Activated naive CD8-positive, alpha-beta T cell treated with anti-CD3 and anti-CD28 coated beads, Interleukin-2, amount 50 U/mL, for 16 hours (primary cell): ENCODE results near the gene MMP10.

ENCODE experiments used
- DNase-seq: peaks from one replicate; pipeline ENCODE4 v3.0.0-alpha.2; 2020; ENCODE audit warnings: low read depth, low spot score

MMP10 gene

GRCh38 chr11:102780491-102780918 lies at the start of gene MMP10:
MMP10 (minus strand) TSS chr11:102780628; CDS start chr11:102780591, 37 bp downstream.
- no peak for DNase-seq

GRCh38 chr11:102829316-102830000 lies 49.0 kb upstream of the MMP10 start:
- DNase-seq = no peak

- no peak for DNase-seq
These were observed 44.1 kb upstream of the MMP10 start for GRCh38 chr11:102824556-102824955.

- no peak for DNase-seq
These were observed 39.1 kb upstream of the MMP10 start for GRCh38 chr11:102819491-102819890.

GRCh38 chr11:102813484-102813883 lies 33.1 kb upstream of the MMP10 start:
- DNase-seq = no peak

GRCh38 chr11:102812188-102812587 lies 31.8 kb upstream of the MMP10 start:
- DNase-seq = no peak

- no peak for DNase-seq
These were observed 30.7 kb upstream of the MMP10 start for GRCh38 chr11:102810950-102811660.

- no peak for DNase-seq
These were observed 29.5 kb upstream of the MMP10 start for GRCh38 chr11:102809971-102810370.

- DNase-seq = no peak
These were observed 27.5 kb upstream of the MMP10 start for GRCh38 chr11:102807921-102808320.

GRCh38 chr11:102806296-102806695 lies 25.9 kb upstream of the MMP10 start:
- no peak for DNase-seq

- DNase-seq = no peak
These were observed 21.9 kb upstream of the MMP10 start for GRCh38 chr11:102802341-102802740.

- DNase-seq = no peak
These were observed 20.3 kb upstream of the MMP10 start for GRCh38 chr11:102800767-102801166.

GRCh38 chr11:102799681-102800340 lies 19.4 kb upstream of the MMP10 start:
- DNase-seq = no peak

GRCh38 chr11:102798012-102798746 lies 17.8 kb upstream of the MMP10 start, which contains the start of gene MMP1:
MMP1 (minus strand) TSS chr11:102798160; CDS start chr11:102798092, 68 bp downstream.
- DNase-seq = no peak

- DNase-seq = no peak
These were observed 14.0 kb upstream of the MMP10 start for GRCh38 chr11:102794382-102794781.

GRCh38 chr11:102793677-102794290 lies 13.4 kb upstream of the MMP10 start:
- no peak for DNase-seq

GRCh38 chr11:102792604-102793003 lies 12.2 kb upstream of the MMP10 start:
- no peak for DNase-seq

GRCh38 chr11:102791271-102792036 lies 11.0 kb upstream of the MMP10 start:
- DNase-seq = no peak

GRCh38 chr11:102788334-102788995 lies 8.0 kb upstream of the MMP10 start:
- no peak for DNase-seq

GRCh38 chr11:102784380-102784779 lies 4.0 kb upstream of the MMP10 start:
- no peak for DNase-seq
